ENCODE measurements around the gene FUCA2.
A peak's percentile ranks its signal among the peaks of the same experiment; 100 is the strongest.
"Not testable (repeated sequence)": the region's sequence is repeated elsewhere in the genome, so short reads cannot be mapped to it uniquely, and the experiment has no call there.

The FUCA2 gene

GRCh38 chr6:143450453-143451371 is 60.8 kb downstream of the FUCA2 start, which contains the start of the genes ADAT2 and PEX3:
Gene ADAT2, minus strand, starts transcription at chr6:143450695. Its CDS starts 37 bp downstream, at chr6:143450658.
Gene PEX3, plus strand, starts transcription at chr6:143450805. Its CDS starts 238 bp downstream, at chr6:143451043.
- no peaks in the 10 kb centered on the region for H4K20me1 ChIP-seq (ENCODE audit: insufficient read depth, low read length)
- H3K79me2 ChIP-seq (ENCODE audit: low read length), result peaks cover 19% of the 10 kb centered on the region

DNA sequence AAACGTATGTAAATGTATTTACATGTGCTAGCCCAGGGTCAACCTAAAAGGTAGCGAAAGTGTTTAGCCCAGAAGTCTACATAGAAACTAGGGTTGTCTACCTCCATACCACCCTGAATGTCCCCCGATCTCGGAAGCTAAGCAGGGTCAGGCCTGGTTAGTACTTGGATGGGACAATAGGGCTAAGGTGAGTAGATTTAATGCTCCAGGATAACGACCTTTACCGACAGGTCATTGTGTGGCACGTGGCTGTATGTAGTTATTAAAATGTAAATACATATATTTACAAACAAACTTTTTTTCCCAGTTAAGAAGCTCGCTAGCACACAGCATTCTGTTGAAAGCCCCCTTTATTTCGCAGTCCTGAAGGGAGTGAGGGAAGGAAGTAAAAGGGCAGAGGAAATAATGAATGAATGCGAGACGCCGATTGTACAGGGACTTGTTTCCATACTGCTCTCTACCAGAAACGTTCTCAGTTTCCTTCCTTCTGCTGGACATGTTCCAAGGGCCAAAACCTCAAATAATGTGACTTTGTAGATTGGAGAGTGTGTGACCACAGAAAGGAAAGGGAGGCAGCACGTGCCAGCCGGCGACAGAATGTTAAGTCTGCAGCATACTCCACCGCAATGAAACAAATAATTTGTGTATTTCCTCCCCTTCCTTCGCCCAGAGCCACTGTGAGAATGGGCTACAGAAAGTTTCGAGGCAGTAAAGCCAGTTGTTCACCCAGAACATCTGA is 61.6 kb downstream of the FUCA2 start:
- H3K27ac ChIP-seq (ENCODE audit: low read length), result peak overlapping the region; percentile 63; the same call in 1 of the 2 replicates
- DNase-seq, result peak; percentile 26
- no peaks in the 10 kb centered on the region for H3F3A ChIP-seq (ENCODE audit: insufficient read depth, low read length)
- H2AFZ ChIP-seq (ENCODE audit: low read length), result peak overlapping the region; percentile 78
- H3K36me3 ChIP-seq (replicated peaks; ENCODE audit: insufficient read depth, low read length), result no peaks in the 10 kb centered on the region
- H3K27me3 ChIP-seq (replicated peaks; ENCODE audit: insufficient read depth, low read length), result no peaks in the 10 kb centered on the region
- peak overlapping the region; percentile 67 for H3K4me2 ChIP-seq (ENCODE audit: low read depth, low read length)
- H3K79me2 ChIP-seq (ENCODE audit: low read length), result peaks cover 19% of the 10 kb centered on the region
- H3K9me2 ChIP-seq (replicated peaks; ENCODE audit: insufficient read depth, low read length), result no peaks in the 10 kb centered on the region
- no peaks in the 10 kb centered on the region for H3K9me3 ChIP-seq (replicated peaks; ENCODE audit: insufficient read depth, low read length)
- H4K20me1 ChIP-seq (ENCODE audit: insufficient read depth, low read length), result no peaks in the 10 kb centered on the region
- TF ChIP-seq EZH2phosphoT487 (IDR thresholded peaks at IDR 0.05; ENCODE audit: low read length) (no peak), CTCF (IDR thresholded peaks at IDR 0.05; ENCODE audit: low read length) (no peak), EZH2 (optimal IDR thresholded peaks at IDR 0.05; ENCODE audit: low read depth, low read length) (no peak)
- peak overlapping the region; percentile 78 for H3K4me3 ChIP-seq (ENCODE audit: low read length)
- H3K9ac ChIP-seq (ENCODE audit: low read length), result peak overlapping the region; percentile 70
- H3K4me1 ChIP-seq (ENCODE audit: low read length), result no peaks in the 10 kb centered on the region; the same call in 1 of the 2 replicates

More at GRCh38 chr6:143450453-143451371, 60.8 kb downstream of the FUCA2 start, which contains the start of the genes ADAT2 and PEX3:
- Histone ChIP-seq H3K9me3 (replicated peaks; ENCODE audit: insufficient read depth, low read length) (no peaks in the 10 kb centered on the region), H3K36me3 (replicated peaks; ENCODE audit: insufficient read depth, low read length) (no peaks in the 10 kb centered on the region), H3F3A (ENCODE audit: insufficient read depth, low read length) (no peaks in the 10 kb centered on the region), H3K4me3 (ENCODE audit: low read length) (peak within 1 kb of the TSS; percentile 78), H3K4me2 (ENCODE audit: low read depth, low read length) (peak within 1 kb of the TSS; percentile 70), H3K27ac (ENCODE audit: low read length) (peak within 1 kb of the TSS; percentile 63; the same call in 1 of the 2 replicates), H3K4me1 (ENCODE audit: low read length) (no peaks in the 10 kb centered on the region; the same call in 1 of the 2 replicates), H3K27me3 (replicated peaks; ENCODE audit: insufficient read depth, low read length) (no peaks in the 10 kb centered on the region), H2AFZ (ENCODE audit: low read length) (peak within 1 kb of the TSS; percentile 81), H3K9ac (ENCODE audit: low read length) (peak within 1 kb of the TSS; percentile 70), H3K9me2 (replicated peaks; ENCODE audit: insufficient read depth, low read length) (no peaks in the 10 kb centered on the region)
- TF ChIP-seq EZH2 (optimal IDR thresholded peaks at IDR 0.05; ENCODE audit: low read depth, low read length), result no peak
- no peak for TF ChIP-seq EZH2phosphoT487 (IDR thresholded peaks at IDR 0.05; ENCODE audit: low read length)
- no peak for TF ChIP-seq CTCF (IDR thresholded peaks at IDR 0.05; ENCODE audit: low read length)
- peak; percentile 88 for DNase-seq

DNA sequence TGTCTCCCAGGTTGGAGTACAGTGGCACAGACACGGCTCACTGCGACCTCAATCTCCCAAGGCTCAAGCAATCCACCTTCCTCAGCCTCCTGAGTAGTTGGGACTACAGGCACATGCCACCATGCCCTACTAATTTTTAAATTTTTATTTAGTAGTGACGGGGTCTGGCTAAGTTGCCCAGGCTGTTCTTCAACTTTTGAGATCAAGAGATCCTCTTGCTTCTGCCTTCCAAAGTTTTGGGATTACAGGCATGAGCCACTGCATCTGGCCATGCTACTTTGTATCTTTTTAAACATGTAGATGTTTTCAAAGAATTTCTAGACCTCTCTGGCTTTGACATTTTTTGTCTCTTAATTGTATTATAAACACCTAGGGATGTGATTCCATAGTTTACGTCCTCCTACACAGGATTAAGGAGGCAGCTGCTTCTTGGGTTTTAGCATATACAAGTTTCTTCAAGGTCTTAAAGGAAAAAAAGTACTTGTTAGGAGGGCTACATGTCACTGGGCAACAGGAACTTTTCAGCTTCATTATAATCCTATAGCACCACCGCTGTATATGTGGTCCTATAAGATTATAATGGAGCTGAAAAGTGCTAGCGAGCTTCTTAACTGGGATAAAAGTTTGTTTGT is 62.3 kb downstream of the FUCA2 start:
- Histone ChIP-seq H3K27me3 (replicated peaks; ENCODE audit: insufficient read depth, low read length) (no peaks in the 10 kb centered on the region), H3K27ac (ENCODE audit: low read length) (no peak overlapping the region; the same call in 1 of the 2 replicates)

DNA sequence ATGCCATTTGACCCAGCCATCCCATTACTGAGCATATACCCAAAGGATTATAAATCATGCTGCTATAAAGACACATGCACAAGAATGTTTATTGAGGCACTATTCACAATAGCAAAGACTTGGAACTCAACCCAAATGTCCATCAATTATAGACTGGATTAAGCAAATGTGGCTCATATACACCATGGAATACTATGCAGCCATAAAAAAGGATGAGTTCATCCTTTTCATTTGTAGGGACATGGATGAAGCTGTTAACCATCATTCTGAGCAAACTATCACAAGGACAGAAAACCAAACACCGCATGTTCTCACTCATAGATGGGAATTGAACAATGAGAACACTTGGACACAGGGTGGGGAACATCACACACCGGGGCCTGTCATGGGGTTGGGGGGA is 63.7 kb downstream of the FUCA2 start:
- H3K9me2 ChIP-seq (replicated peaks; ENCODE audit: insufficient read depth, low read length); H3K9me3 ChIP-seq (replicated peaks; ENCODE audit: insufficient read depth, low read length); H3F3A ChIP-seq (ENCODE audit: insufficient read depth, low read length); H3K36me3 ChIP-seq (replicated peaks; ENCODE audit: insufficient read depth, low read length); H3K9ac ChIP-seq (ENCODE audit: low read length); H3K27me3 ChIP-seq (replicated peaks; ENCODE audit: insufficient read depth, low read length); H3K4me3 ChIP-seq (ENCODE audit: low read length); H3K4me1 ChIP-seq (ENCODE audit: low read length); H3K27ac ChIP-seq (ENCODE audit: low read length); H4K20me1 ChIP-seq (ENCODE audit: insufficient read depth, low read length); H3K4me2 ChIP-seq (ENCODE audit: low read depth, low read length); H2AFZ ChIP-seq (ENCODE audit: low read length); DNase-seq: not testable (repeated sequence)
- peaks cover 19% of the 10 kb centered on the region for H3K79me2 ChIP-seq (ENCODE audit: low read length)

More for the DNA sequence above, 62.3 kb downstream of the FUCA2 start:
- Histone ChIP-seq H3K4me3 (ENCODE audit: low read length) (peak overlapping the region; percentile 78), H3F3A (ENCODE audit: insufficient read depth, low read length) (no peaks in the 10 kb centered on the region), H3K9me2 (replicated peaks; ENCODE audit: insufficient read depth, low read length) (no peaks in the 10 kb centered on the region), H3K9me3 (replicated peaks; ENCODE audit: insufficient read depth, low read length) (no peaks in the 10 kb centered on the region), H3K4me1 (ENCODE audit: low read length) (no peaks in the 10 kb centered on the region; the same call in 1 of the 2 replicates), H3K79me2 (ENCODE audit: low read length) (peaks cover 19% of the 10 kb centered on the region), H3K9ac (ENCODE audit: low read length) (peak overlapping the region; percentile 70; the same call in 1 of the 2 replicates), H2AFZ (ENCODE audit: low read length) (peak overlapping the region; percentile 78), H3K36me3 (replicated peaks; ENCODE audit: insufficient read depth, low read length) (no peaks in the 10 kb centered on the region), H3K4me2 (ENCODE audit: low read depth, low read length) (peak overlapping the region; percentile 67), H4K20me1 (ENCODE audit: insufficient read depth, low read length) (no peaks in the 10 kb centered on the region)
- TF ChIP-seq EZH2 (optimal IDR thresholded peaks at IDR 0.05; ENCODE audit: low read depth, low read length) (no peak), CTCF (IDR thresholded peaks at IDR 0.05; ENCODE audit: low read length) (no peak), EZH2phosphoT487 (IDR thresholded peaks at IDR 0.05; ENCODE audit: low read length) (no peak)
- DNase-seq, result no peak
